GM23248 (cell line): ENCODE data around the gene FBLN2.

ENCODE experiments used
- EZH2 ChIP-seq: fragments of 200-600 bp; sonication (generic); IDR thresholded peaks from 2 replicates; pipeline ENCODE4 v1.6.1; 2018; ENCODE audit warnings: antibody characterized with exemption, mild to moderate bottlenecking; ENCODE audit not compliant: insufficient read depth, poor library complexity, severe bottlenecking
- EZH2phosphoT487 ChIP-seq: fragments of 200-600 bp; sonication (generic); IDR thresholded peaks from 2 replicates; pipeline ENCODE4 v1.6.1; 2018; ENCODE audit warnings: antibody characterized with exemption, moderate library complexity, mild to moderate bottlenecking, low read depth; ENCODE audit not compliant: insufficient read depth

DNA sequence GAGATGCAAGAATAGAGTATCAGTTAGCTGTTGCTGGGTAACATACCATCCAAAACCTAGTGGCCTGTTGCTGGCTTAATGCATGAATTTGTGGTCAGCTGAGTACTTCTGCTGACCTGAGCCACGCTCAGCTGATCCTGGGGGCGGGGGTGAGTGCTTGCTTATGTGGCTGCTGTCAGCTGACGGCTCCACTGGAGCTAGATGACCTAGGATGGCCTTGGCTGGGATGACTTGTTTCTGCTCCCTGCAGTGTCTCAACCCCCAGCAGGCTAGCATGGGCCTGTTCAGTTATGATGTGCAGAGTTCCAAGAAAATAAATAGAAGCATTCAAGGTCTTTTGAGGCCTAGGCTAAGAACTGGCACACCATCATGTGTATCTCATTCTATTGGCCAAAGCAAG, 63.9 kb downstream of the FBLN2 start:
- no peak for TF ChIP-seq EZH2phosphoT487
- TF ChIP-seq EZH2, result no peak
